ENCODE data around the gene PPP4R2.

DNA sequence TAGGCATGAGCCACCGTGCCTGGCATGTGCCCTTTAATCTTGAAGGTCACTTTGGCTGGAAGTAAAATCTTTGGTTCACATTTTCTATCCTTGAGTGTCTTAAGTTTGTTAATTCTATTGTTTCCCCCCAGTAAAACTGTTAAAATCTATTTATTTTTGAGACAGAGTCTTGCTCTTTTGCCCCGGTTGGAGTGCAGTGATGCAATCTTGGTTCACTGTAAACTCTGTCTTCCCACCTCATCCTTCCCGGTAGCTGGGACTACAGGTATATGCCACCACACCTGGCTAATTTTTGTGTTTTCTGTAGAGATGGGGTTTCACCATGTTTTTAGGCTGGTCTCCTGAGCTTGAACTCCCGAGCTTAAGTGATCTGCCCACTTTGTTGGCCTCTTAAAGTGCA, 7.7 kb downstream of the PPP4R2 start:
- TF ChIP-seq EZH2 (IDR thresholded peaks at IDR 0.05; ENCODE audit: borderline replicate concordance, low read length): no peak
- TF ChIP-seq, protein P1, sequence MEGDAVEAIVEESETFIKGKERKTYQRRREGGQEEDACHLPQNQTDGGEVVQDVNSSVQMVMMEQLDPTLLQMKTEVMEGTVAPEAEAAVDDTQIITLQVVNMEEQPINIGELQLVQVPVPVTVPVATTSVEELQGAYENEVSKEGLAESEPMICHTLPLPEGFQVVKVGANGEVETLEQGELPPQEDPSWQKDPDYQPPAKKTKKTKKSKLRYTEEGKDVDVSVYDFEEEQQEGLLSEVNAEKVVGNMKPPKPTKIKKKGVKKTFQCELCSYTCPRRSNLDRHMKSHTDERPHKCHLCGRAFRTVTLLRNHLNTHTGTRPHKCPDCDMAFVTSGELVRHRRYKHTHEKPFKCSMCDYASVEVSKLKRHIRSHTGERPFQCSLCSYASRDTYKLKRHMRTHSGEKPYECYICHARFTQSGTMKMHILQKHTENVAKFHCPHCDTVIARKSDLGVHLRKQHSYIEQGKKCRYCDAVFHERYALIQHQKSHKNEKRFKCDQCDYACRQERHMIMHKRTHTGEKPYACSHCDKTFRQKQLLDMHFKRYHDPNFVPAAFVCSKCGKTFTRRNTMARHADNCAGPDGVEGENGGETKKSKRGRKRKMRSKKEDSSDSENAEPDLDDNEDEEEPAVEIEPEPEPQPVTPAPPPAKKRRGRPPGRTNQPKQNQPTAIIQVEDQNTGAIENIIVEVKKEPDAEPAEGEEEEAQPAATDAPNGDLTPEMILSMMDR (IDR thresholded peaks at IDR 0.05; ENCODE audit: low read length): no peak
